ENCODE results near the gene ATG9A.
A peak's percentile ranks its signal among the peaks of the same experiment; 100 is the strongest.

The ATG9A gene

GRCh38 chr2:219230059-219230540, 664 bp upstream of the ATG9A start (continued):
- TF ChIP-seq ZNF266 (tag by site-specific recombination; IDR thresholded peaks at IDR 0.05; ENCODE audit: low read depth) (no peak), KLF10 (tag by site-specific recombination; IDR thresholded peaks at IDR 0.05) (no peak), ZNF677 (tag by site-specific recombination; IDR thresholded peaks at IDR 0.05) (no peak), ZBTB20 (tag by site-specific recombination; IDR thresholded peaks at IDR 0.05) (peak; percentile 90), ZFP69B (tag by site-specific recombination; IDR thresholded peaks at IDR 0.05) (no peak), ZNF48 (tag by site-specific recombination; IDR thresholded peaks at IDR 0.05) (no peak), ZBTB17 (tag by site-specific recombination; IDR thresholded peaks at IDR 0.05) (peak; percentile 86), ZFP37 (tag by site-specific recombination; IDR thresholded peaks at IDR 0.05) (peak; percentile 52; the same call in 1 of the 2 replicates), MZF1 (tag by site-specific recombination; IDR thresholded peaks at IDR 0.05; ENCODE audit: borderline replicate concordance) (no peak), ZNF768 (tag by site-specific recombination; IDR thresholded peaks at IDR 0.05) (no peak), ZNF654 (tag by site-specific recombination; IDR thresholded peaks at IDR 0.05; ENCODE audit: low read depth) (no peak), EGR2 (tag by site-specific recombination; IDR thresholded peaks at IDR 0.05; ENCODE audit: low read depth) (0 out of 2 replicates have a peak, but pooled peaks have one; percentile 0), ZNF292 (tag by site-specific recombination; IDR thresholded peaks at IDR 0.05; ENCODE audit: borderline replicate concordance, low read depth) (no peak), ZNF24 (tag by site-specific recombination; IDR thresholded peaks at IDR 0.05) (no peak), ZBTB7A (tag by site-specific recombination; IDR thresholded peaks at IDR 0.05; ENCODE audit: low read depth) (no peak), ZFHX2 (tag by site-specific recombination; conservative IDR thresholded peaks at IDR 0.05) (no peak; the same call in 1 of the 2 replicates), WT1 (tag by site-specific recombination; IDR thresholded peaks at IDR 0.05) (no peak), ZNF473 (tag by site-specific recombination; IDR thresholded peaks at IDR 0.05) (no peak), ZNF239 (tag by site-specific recombination; IDR thresholded peaks at IDR 0.05) (no peak), ZBTB48 (tag by site-specific recombination; IDR thresholded peaks at IDR 0.05) (no peak), ZNF623 (tag by site-specific recombination; IDR thresholded peaks at IDR 0.05) (no peak), ZNF488 (tag by site-specific recombination; IDR thresholded peaks at IDR 0.05) (no peak), HIC1 (tag by site-specific recombination; IDR thresholded peaks at IDR 0.05) (no peak), ZNF394 (tag by site-specific recombination; IDR thresholded peaks at IDR 0.05; ENCODE audit: borderline replicate concordance) (no peak), YY2 (tag by site-specific recombination; IDR thresholded peaks at IDR 0.05) (no peak), ZSCAN16 (tag by site-specific recombination; IDR thresholded peaks at IDR 0.05) (no peak), ZNF202 (tag by site-specific recombination; IDR thresholded peaks at IDR 0.05; ENCODE audit: borderline replicate concordance) (no peak), ZNF777 (tag by site-specific recombination; IDR thresholded peaks at IDR 0.05; ENCODE audit: borderline replicate concordance) (no peak), BCL11A (tag by site-specific recombination; IDR thresholded peaks at IDR 0.05; ENCODE audit: low read depth) (no peak), ZNF701 (tag by site-specific recombination; IDR thresholded peaks at IDR 0.05) (no peak), ZNF426 (tag by site-specific recombination; IDR thresholded peaks at IDR 0.05) (no peak), PRDM6 (tag by site-specific recombination; IDR thresholded peaks at IDR 0.05) (no peak), ZNF785 (tag by site-specific recombination; IDR thresholded peaks at IDR 0.05) (no peak), ZNF692 (tag by site-specific recombination; IDR thresholded peaks at IDR 0.05) (0 out of 2 replicates have a peak, but pooled peaks have one; percentile 18), ZNF37A (tag by site-specific recombination; IDR thresholded peaks at IDR 0.05) (no peak), ZNF843 (tag by site-specific recombination; IDR thresholded peaks at IDR 0.05) (no peak), ZNF221 (tag by site-specific recombination; IDR thresholded peaks at IDR 0.05; ENCODE audit: borderline replicate concordance) (no peak)

Data from HEK293 (cell line).